Fibroblast of peridontal ligament (primary cell): Measurements from ENCODE around the gene SLC7A4.
"Not testable (repeated sequence)": the region's sequence is repeated elsewhere in the genome, so short reads cannot be mapped to it uniquely, and the experiment has no call there.

Experiments
- DNase-seq: peaks from one replicate; pipeline ENCODE4 v3.0.0-alpha.2; 2010; ENCODE audit errors: extremely low read depth

SLC7A4 gene

DNA sequence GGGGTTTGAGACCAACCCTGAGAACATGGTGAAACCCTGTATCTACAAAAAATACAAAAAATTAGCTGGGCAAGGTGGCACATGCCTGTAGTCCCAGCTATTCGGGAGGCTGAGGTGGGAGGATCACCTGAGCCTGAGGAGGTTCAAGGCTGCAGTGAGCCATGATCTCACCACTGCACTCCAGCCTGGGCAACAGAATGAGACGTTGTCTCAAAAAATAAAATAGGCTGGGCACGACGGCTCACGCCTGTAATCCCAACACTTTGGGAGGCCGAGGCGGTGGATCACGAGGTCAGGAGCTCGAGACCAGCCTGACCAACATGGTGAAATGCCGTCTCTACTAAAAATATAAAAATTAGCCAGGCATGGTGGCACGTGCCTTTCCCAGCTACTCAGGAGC, 32.1 kb upstream of the SLC7A4 start:
- not testable (repeated sequence) for DNase-seq

DNA sequence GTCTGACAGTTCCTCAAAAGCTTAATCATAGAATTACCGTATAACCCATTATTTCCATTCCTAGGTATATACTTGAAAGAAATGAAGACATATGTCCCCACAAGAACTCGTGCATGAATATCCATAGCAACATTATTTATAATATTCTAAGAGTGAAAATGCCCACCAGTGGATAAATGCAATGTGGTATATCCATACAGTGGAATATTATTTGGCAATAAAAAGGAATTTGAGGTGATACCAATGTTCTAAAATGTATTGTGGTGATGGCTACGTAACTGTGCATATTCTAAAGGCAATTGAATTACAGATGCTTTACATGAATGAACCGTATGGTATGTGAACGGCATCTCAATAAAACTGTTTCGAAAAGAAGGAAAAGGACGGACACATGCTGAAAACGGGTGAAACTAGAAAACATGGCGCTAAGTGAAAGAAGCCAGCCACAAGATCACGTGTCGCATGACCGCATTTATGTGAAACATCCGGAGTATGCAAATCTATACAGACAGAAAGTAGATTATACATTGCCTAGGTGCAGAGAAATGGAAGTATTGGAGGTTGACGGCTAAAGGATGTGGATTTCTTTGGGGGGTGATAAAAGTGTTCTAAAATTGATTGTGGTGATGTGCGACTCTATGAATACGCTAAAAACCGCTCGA, 29.4 kb upstream of the SLC7A4 start:
- not testable (repeated sequence) for DNase-seq

DNA sequence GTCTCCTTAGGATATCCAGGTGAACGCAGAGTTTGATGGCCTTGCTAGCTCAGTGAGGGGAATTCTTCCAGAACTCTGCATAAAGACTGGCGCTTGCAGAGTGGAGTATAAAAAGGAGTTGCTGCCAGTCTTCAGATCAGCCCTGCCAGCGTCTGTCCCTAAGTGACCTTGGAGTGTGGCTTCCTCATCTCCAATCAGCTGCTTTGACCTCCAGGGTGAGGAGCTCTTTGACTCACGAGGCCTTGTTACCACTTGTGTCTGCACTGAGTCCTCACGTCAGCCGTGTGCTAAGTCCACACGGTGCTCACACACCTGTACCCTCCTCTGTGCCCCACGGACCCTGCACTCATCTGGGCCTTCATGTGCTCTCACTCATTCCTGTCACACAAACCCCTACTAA, 28.0 kb upstream of the SLC7A4 start:
- DNase-seq: not testable (repeated sequence)

DNA sequence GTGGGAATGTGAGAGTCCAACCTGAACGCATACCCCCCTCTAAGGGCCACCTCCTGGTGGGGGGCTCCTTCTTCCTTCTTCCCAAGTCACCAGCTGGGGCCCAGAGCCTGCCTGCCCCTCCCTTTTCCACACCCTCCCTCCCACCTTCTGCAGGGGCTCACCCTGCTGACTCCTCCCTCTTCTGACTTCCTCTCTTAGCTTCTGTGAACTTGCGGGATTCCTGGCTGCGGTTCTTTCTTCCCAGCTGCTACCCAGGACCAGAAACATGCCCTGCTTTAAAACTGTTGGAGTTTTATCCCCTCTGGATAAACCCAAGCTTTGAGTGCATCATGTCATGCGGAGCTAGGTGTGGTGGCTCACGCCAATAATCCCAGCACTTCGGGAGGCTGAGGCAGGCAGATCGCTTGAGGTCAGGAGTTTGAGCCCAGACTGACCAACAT, 23.5 kb upstream of the SLC7A4 start:
- no peak for DNase-seq

DNA sequence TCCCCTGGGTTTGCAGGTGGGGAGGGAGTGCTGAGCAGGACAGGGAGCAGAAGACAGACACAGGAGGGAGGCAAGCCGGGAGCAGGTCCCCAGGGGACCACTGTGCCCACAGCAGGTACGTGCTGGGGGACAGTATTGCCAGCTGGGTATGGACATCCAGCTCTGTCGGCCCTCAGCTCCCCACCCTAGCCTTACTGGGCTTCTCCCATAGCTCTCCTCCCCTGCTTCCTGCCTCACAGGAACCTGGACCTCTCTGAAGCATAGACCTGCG, 23.1 kb upstream of the SLC7A4 start:
- no peak for DNase-seq

DNA sequence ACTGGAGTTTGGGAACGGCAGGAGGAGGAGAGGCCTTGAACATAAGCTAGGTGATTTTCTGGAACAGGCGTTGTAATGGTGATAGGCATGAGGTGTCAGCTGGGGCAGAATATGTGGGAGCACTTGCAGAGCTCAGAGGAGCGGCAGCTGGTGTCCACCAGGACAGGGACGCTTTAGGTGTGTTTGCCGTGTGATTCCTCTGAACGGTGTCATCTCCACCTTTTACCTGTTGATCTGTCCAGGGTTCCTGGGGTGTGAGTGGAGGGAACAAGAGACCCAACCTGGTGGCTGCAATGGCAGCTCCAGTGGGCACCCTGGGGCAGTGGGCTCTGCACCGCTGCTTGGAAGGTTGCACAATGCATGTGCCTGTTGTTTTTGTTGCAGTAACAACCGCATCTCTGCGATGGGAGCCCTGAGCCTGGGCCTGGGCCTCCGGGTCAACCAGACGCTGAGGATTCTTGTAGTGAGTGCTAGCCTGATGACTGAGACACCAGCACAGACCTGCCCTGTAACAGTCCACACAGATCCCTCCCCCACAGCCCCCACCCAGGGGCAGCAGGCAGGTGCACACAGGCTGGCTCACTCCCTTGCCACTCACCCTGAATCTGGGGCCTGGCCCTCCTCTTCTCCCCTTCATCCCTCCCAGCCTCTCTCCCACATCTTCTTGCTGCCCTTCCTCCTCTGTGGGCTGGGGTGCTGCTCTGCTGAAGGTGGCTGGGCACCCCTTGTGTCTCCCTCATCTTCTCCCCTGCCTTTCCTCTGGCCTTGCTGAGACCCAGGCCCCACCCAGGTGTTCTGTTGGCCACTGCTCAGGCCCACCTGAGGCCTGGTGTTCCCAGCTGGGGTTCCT, 22.6 kb upstream of the SLC7A4 start:
- DNase-seq: no peak

DNA sequence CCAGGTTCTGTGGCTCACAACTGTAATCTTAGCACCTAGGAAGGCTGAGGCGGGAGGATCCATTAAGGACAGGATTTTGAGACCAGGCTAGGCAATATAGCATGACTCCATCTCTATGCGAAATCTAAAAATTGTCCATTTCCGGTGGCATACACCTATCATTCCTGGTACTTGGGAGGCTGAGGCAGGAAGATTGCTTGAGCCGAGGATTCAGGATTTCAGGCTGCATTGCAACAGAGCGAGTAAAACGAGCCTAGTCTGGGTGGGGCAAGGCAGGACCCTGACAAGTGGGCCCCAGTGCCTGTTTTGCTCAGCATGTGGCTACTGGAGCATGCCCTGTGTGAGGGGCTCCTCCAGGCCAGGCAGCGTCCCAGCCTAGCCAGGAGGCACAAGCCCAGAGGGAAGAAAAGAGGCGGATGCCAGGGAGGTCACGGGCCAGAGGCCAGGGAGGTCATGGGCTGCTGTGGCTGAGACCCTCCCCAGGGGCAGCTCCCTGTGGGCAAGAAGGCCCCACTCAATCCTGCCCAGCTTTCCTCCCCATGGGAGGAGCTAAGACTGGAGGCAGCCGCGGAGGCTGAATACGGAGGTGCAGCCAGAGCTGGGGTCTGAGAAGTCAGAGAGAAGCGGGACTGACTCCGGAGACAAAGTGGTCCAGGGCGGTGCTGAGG, 21.8 kb upstream of the SLC7A4 start:
- no peak for DNase-seq

DNA sequence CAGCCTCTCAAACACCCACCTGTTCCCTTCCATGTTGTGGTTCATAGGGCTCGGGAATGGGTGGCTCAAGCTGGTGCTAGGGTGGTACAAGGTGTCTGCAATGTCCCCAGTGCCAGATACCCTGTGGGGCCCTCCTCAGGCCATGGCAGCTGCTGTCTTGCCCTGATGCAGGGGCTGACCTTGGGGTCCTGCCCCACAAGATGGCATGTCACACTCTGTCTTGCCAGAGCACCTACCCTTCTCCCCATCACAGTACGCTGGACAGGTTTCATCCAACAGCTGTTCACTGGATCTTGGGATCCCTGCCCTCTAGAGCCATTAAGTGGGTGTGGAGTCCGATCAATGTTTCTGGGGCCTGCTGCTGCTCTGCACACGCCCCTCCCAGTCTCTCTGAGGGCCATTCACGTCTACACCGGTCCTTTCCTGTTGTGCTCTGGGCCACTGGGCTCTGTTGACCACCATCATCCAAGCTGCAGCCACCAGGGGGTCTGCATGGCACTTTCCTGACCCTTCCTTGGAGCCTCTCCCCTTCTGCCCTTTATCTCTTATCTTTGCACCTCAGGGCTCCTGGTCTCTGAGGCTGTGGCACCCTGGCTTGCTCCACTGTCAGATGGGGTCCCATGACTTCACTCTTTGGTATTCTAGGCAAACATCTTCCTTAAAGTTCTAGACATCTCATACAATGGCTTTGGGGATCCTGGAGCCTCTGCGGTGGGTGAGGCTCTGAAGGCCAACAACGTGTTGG, 20.5 kb upstream of the SLC7A4 start:
- DNase-seq: no peak

GRCh38 chr22:21051831-21052400, 19.6 kb upstream of the SLC7A4 start:
- DNase-seq: no peak

- DNase-seq: no peak
Observed at GRCh38 chr22:21051145-21051830, 18.9 kb upstream of the SLC7A4 start.

GRCh38 chr22:21048965-21049364, 16.6 kb upstream of the SLC7A4 start:
- not testable (repeated sequence) for DNase-seq

GRCh38 chr22:21048448-21048847, 16.1 kb upstream of the SLC7A4 start:
- not testable (repeated sequence) for DNase-seq

DNA sequence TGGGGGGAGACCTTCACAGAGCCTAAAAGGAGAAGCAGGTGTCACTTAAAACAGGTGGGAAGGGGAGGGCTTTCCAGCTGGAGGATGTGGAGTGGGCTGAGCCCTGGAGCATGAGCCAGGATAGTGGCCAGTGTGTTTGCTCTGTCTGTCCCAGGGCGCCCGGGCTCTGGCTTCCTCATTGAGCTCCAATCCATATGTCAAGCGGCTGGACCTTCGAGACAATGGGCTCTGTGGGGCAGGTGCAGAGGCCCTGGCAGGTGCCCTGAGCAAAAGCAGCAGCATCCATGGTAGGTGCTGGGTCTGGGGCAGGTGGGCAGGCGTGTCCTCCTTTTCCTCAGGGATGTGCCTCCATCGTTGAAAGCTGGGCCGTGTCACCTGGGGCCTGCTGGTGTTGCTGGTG, 15.4 kb upstream of the SLC7A4 start:
- DNase-seq: no peak

GRCh38 chr22:21047035-21047661, 14.8 kb upstream of the SLC7A4 start:
- DNase-seq: no peak

DNA sequence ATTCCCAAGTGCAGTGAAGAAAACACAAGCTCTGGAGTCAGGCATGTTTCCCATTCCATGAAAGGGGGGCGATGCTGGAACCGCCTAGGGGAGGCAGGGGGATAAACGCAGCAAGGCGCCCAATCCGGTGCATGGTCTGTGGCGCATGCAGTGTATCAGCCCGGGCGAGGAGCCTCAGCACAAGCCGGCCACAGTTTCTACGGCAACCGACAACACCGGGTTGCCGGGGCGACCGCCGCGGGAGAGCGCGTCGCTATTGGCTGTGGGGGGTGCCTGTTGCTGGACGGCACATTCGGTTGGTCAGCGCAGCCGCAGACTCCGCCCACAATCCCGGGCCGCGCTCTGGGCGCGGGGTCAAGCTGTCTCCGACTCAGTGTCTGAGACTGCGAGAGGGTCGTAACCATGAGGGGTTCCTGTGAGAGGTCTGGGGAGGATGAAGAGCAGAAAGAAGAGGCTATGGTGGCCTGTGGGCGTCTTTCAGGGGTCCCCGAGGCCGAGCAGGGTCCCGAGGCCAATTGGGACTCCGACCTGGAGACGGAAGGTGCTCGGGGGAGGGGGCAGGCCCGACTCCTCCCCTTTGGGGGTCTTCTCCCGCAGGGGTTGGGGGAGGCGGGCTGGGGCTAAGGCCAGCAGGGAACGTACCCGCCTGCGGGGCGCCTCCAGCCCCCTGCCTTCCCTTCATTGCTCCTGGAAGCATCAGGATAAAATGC, 13.4 kb upstream of the SLC7A4 start, which contains the start of gene LRRC74B:
Gene LRRC74B (plus strand): TSS at position 362 of the 710 bp plus-strand sequence. CDS start 41 bp downstream, at position 403.
- peak; percentile 88 for DNase-seq

- DNase-seq: peak; percentile 87
Observed at GRCh38 chr22:21044931-21045584, 12.7 kb upstream of the SLC7A4 start.

DNA sequence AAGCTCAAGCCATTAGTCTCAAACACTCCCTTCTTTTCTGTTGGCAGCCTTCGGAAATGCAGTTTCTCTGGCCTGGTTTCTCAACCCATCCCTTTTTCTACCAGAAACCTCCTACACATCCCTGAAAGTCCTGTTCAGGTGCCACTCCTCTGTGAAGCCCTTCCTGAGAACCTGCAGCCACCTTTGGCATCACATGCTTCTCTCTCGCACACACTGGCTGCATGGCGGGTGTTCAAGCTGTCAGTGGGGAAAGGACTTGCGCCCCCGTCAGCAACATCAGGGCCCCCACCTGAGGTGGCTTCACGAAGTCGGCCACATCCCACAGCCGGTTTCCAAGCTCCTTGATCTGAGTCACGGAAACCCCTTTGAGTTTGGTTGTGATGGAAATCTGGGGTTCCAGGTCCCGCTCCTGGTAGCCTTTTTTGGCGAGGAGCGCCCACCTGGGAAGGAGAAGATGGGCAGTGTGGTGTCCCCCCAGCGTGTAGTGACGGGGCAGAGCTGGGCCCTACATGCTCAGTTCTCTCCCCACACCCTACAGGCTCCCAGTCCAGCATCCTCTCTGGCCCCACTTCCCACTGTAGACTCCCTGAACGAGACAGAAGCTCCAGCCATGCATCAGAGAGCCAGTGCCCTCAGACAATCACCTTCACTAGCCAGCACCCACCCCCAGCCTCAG, 11.6 kb upstream of the SLC7A4 start:
- no peak for DNase-seq

GRCh38 chr22:21042978-21043859, 10.9 kb upstream of the SLC7A4 start:
- no peak for DNase-seq
